SK-MEL-5 (cell line): Measurements from ENCODE around the gene SHB. TPM values are rescaled to one million over a fixed set of nuclear protein-coding genes. Genes with fewer than 3 reads are reported as not detected.

Experiments
- DNase-seq: peaks from one replicate; pipeline ENCODE4 v3.0.0-alpha.2; 2016; ENCODE audit warnings: low read depth, low spot score
- in situ Hi-C: cut with HindIII; loops from 2 replicates; pipeline ENCODE4 v1.10.0; 2016; ENCODE audit warnings: low sequenced_read_pairs, high pct_unique_total_duplicates, low pct_unique_long_range_greater_than_20kb
- total RNA-seq: library from RNA; depleted of rRNA; stranded (reverse); fragments of >200 nt; shearing (Covaris generic); gene quantifications from 2 replicates; pipeline ENCODE4 v1.2.3, GENCODE V29; 2014

SHB gene
- total RNA-seq, 1 experiment from 2014 or later: 1.6 TPM

DNA sequence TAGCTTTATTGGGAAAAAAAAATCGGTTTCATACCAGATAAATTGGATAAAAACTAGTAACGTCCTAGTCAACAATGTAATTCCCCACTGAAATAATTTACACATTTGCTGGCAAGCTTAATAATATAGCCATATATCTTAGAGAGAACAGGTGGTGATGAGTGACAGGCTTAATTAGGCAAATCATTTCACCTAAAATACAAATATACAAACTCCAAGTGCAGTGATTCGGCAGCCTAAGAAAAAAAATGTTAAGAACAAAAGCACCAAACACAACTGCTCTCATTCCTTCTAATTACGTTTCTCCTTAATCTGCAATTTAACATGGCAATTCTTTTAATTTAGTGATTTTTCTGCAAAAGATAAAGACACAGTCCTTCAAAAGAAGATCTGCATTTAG lies 109.1 kb downstream of the SHB start:
- in situ Hi-C loops: no loop called here
- no peak for DNase-seq

DNA sequence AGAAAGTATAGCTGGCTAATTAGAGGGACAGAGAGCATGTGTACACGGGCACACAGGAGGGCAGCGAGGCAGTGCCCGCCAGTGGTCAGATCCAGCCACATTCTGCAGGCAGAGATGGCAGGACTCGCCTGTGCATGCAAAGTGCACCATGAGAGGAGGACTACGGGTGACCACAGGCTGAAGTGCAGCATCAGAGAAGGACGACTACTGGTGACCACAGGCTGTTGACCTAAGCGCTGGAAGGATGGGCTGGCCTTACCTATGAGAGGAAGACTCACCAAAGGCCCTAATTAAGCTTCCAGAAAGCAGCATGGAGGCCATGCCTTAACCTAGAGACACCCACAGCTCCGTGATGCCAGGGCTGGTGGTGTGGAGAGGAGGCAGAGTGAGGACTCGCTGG lies 110.9 kb downstream of the SHB start:
- in situ Hi-C loops: no loop called here
- no peak for DNase-seq

DNA sequence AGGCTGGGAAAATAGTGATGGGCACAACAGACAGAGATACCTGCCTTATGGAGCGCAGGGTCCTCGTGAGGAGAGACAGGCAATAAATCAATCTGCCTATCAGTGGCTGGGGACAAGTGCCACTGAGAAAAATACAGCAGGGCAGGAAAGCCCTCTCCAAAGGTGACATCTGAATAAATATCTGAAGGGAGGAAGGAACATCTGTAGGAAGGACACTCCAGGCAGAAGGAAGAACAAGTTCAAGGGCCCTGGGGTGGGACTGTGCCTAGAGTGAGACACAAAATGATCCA lies 111.4 kb downstream of the SHB start:
- in situ Hi-C loops: no loop called here

DNA sequence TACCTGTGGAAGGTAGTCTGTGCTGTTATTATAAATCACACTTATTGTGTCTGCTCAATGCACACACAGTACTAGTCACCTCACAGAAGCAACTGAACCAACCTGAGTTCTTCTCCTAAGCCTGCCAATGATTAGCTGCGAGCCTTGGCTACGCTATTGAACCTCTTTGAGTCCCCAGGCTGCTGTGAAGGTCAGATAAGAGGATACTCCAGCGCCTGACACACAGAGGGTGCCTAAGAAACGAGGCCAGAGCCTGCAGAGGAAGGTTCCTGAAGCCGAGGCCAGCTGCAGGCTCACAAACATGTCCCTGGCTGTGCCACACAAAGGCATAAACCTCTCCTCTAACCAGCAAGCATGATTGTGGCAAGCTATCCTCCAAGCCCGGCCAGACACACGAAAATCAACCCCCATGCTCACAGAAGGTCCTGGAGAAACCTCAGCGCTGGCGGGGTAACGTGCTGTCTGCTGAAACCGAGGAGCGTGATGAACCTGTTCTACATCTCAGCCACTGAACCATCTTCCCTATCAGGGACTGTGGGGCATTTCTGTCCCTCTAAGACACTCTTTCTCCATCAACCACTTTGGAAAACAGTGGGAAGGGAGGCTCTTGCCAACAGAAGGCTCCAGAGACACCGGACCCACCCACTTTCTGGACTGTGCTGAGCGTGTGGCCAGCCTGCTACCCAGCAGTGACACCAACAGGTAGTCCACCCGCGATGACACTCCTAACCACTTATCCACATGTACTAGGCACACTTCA lies 111.9 kb downstream of the SHB start:
- DNase-seq: no peak
- in situ Hi-C loops: no loop called here

More for the DNA sequence above, 111.4 kb downstream of the SHB start:
- no peak for DNase-seq

DNA sequence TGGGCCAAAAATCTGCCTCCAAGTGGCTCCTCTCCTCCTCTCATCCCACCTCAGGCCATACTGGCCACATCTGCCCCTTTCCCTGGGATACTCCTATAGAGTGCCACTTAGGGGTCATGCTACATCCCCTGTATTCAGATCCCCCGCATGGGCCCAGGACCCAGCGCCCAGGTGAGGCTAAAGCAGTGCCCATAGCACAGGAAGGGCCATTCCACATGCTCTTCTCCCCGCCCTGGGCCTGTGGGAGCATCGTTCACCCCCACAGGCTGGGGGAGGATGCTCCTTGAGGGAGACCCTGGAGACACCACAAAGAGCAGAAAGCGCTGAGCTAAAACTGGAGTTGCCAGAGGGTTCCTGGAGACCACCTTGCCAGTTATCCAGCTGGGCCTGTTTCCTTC lies 112.6 kb downstream of the SHB start:
- no peak for DNase-seq
- in situ Hi-C loops: no loop called here

DNA sequence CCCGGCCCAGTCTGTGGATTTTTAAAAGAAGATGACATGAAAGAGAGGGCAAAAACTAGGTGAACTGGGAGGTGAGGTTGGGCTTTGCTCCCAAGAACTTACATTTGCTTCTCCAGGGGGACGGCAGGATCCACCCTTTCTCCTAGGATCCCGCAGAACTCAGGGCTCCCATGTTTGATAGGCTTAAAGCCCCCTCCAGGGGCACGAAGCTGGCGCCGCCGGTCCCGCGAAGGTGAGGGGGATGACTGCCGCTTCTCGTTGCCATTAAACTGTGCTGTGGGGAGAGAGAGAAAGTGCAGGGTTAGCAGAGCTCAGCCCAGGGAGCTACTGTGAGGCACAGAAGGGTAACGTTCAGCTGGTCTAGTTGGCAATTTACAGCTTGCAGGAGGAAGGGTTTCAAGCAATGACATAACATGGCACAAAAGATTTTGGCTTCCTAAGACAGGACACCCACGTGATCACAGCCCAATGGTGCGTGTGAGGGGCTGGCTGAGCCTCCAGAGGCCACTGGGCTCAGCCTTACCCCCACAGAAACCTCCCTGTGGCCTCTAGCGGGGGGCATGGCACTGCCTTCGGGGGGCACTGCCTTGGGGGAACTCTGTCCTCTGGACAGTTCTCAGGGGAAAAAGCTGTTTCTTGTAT lies 113.1 kb downstream of the SHB start:
- in situ Hi-C loops: no loop called here

DNA sequence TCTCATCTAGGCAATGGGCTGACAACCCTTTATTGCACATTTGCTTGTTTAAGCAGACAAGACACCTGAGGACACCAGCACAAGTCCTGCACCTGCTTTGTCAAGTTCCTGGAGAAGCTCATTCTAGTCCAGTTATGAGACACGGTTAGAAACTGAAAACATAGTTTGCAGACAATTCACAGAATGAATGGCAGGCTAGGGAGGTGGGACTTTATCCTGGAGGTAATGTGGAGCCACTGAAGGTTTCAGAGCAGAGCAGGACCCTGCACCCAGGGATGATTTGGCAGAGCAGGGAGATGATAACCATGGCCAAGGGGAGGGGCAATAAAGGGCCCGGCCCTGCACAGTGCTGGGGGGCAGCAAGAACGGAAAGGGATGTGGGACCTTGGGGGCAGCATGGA lies 114.4 kb downstream of the SHB start:
- in situ Hi-C loops: no loop called here
- no peak for DNase-seq

More for the DNA sequence above, 113.1 kb downstream of the SHB start:
- no peak for DNase-seq

DNA sequence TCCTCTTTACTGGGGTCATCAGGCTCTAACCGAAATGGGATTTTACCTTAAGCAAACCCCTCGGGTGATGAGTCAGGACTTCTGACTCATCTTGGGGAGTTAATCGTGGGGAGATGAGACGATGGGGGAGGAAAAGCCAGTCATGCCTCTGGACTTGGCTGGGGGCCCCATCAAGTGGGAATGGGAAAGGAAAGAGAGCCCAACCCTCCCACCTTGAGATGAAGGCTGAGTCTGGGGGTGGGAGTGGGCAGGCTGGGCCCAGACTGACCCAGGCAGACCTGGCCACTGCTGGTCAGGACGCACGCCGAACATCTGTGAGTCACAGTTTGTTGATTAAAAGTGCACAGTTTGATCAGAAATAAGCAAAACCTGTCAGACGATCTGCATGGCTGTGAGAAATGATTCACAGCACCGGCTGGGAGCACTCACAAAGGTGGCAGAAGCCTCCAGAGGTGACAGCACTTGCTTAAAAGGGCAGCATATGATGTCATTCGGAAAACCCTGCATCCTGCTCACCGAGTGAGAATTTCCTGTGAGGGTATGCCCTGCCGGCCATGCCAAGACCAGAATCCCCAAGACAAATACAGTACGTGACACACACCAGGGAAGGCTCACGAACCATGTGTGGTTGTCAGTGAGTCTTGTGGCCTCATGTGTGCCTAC lies 115.1 kb downstream of the SHB start:
- DNase-seq: no peak
- in situ Hi-C loops: no loop called here

DNA sequence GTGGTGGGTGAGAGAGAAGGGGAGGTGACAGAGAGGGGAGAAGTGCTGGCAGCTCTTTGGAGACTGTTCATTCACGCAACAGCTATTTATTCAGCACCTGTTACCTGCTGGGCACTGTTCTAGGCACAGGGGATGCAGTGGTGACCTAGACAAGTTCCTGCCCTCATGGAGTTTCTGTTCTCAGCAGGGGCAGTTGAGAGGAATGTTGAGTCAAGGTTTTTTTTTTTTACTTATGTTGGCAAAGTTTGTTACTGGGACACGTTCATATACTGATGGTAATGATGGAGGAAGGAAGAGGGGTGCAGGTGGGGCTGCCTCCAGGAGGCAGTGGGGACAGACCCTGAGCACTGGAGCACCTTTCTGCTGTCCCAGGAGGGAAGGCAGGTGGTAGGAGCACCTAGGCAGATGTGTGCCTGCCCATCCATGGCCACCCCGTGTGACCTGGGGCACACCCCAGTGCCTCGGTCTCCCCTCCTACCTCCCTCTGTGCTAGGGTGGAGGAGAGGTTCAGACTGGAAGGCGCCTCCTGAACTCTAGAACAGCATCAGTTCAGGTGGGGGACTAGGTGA lies 115.7 kb downstream of the SHB start:
- in situ Hi-C loops: no loop called here
- no peak for DNase-seq

DNA sequence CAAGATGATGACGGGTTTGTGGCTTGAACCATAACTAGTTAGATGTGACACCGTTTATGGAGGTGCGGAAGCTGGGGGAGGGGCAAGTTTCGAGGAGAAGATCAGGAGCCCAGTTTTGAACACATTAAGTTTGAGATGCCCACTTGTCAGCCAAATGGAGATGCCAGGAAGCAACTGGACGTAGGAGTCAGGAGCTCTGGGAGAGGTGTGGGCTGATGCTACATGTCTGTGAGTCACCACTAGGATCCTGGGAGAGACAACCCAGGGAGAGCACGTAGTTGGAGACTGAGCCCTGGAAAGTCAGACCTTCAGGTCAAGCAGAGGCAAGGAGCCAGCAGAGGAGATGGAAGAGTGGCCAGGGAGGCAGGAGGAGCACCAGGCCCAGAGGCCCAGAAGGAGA lies 116.3 kb downstream of the SHB start:
- no peak for DNase-seq
- in situ Hi-C loops: no loop called here

DNA sequence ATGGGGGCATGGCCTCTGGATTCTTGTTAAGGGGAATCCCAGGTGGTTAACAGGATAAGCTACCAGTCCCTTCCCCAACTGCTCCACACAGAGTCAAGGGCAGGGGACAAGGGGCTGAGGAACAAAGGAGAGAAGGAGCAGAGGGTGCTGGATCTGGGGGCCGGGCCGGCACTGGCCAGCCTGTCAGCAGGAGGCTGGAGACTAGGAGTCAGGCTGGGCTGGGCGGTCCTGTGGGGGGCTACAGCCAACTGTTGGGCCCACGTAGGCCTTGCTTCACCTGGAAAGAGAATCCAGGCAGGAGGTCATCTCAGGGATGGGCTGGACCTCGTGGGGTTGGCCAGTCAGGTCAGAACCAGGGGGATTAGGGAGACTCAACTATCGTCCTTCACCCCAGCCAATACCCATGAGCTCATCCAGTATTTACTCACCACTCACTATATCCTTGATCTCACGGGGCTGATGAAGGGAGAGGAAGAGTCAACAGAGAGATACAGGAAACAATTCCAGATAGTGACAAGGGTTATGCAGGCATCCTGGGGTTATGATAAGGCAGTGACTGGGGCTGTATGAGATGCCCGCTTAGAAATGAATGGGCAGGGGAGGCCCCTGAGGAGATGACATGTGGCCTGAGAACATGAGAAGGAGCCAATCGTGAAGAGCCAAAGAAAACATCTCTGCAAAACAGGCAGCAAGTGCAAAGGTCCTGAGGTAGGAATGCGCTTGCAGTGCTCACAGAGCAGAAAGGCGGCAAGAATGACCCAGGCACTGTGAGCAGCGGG lies 117.2 kb downstream of the SHB start:
- no peak for DNase-seq
- in situ Hi-C loops: no loop called here

DNA sequence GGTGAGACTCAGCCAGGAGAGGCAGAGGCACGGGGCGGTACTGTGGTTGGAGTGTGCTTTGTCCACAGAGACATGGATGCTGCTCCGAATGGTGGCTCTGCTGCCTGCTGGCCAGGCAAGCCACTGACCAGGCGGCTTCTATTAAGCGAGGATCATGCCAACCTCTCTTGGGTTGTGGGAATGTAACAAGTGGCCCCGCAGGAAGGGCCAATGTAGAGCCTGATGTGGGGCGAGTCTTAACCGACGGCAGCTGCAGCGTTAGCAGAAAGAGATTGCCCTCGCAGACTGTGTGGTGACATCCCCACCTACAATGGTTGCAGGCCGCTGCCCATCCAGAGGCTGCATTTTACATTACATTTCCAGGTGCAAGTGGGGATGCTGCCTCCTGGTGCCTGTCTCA lies 118.5 kb downstream of the SHB start:
- DNase-seq: no peak
- in situ Hi-C loops: no loop called here

DNA sequence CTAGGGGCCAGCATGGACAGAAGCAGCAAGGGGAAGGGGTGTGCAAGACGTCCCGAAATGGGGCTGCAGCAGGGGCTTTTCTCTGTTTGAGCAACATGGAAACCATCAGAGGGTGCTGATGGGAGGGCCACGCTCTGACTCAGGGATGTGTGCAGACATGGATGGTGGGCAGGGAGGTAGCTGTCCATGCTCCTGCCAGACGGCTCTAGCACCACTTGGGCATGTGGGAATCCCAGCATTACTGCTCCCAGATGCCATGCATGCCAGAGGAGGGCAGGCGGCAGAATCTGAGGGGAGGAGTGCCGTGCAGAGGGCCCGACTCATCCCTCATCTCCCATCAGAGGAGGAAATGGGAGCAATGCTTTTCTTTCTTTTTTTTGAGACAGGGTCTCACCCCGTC lies 119.5 kb downstream of the SHB start:
- DNase-seq: no peak
- in situ Hi-C loops: no loop called here

DNA sequence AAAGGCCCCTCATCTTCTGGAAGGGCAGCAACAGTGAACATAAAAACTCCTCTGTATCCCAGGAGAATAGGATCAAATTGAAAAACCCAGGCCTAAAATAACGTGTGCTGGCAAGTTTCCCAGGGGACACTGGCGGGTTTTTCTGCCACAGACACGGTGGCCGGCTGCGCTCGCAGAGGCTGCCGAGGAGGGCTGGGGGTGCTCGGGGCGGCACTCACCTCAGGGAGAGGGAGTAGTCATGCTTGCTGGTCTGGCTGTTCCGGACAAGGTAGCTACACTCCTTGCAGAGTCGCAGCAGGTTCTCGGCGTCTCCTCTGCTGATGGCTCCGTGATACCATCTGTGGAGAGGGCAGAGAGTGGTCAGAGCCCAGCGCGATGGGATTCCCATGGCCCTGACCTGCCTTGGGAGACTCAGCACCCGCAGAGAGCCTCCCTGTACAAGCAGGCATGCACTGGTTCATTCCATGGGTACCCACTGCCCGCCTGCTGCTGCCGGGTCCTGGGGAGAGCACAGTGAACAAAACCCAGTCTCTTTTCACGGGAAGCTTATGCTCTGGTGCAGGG lies 120.5 kb downstream of the SHB start:
- no peak for DNase-seq
- in situ Hi-C loops: no loop called here

DNA sequence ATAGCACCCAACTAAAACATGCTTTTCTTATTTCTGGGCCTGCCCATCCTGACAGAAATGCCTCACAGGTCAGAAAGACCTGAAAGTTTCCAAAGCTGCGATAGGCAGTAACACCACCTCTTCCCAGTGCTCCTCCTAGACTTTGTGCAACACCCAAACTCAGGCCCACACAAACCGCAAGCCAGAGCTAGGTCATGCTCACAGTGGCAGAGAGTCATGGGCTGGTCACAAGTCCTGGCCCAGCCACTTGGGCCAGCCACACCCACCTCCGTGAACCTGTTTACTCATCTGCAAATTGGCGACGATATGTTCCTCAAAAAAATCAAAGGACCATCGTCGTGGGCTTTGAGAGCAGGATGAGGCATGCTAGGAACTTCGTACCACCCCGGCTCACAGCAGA lies 121.0 kb downstream of the SHB start:
- DNase-seq: no peak
- in situ Hi-C loops: no loop called here

DNA sequence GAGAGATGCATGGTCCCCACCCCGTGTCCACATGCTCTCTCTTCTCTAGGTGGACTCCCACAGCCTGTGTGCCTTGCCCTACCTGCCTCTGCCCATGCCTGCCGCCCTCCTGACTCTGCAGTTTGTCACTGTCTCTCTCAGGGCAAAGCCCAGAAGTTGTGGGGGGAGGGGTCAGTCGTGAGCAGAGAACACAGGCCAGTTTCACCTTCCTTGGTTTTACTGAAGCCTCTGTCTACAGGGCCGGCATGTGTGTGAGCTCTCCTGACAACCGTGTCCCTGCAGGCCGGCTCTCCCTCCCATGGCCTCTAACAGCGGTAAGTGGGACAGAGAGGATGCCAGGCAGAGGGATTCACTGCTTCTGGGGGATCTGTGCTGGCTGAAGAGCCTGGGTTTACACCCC lies 121.6 kb downstream of the SHB start:
- no peak for DNase-seq
- in situ Hi-C loops: no loop called here

DNA sequence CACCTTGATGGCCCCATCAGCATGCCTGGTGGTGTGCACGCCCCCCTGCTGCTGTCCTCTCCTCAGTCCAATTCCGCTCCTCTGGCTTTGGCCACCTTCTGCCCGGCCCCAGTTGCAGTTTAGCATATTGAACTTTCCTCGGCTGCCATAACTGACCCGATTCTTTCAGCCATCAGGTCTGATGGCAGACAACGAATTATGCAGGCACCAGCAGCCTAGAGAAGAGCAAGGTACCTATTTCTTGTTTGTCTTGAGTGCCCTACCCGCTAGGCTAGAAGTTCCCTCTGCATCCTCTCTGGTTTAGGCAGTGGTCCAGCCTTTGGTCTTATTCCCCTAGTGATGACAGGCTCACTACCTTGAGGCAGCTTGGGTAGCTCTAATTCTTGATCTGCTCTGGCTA lies 122.1 kb downstream of the SHB start:
- DNase-seq: no peak
- in situ Hi-C loops: no loop called here

DNA sequence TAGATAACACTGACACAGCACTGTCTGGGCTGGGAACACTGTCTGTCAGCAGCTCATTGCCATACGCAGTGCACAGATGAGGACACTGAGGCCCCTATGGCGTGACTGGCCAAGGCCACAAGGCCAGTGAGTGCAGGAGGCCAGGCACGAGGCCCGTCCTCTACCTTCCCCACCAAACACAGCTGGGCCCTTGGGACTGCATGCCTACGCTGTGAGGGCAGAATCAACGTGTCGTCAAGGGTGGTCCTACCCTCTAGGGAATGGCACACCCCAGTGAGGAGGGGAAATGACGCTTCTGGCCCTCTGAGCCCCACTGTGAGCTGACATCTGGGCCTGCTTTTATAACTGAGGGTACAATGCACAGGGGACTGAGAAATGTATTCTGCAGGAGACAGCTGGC lies 123.0 kb downstream of the SHB start:
- no peak for DNase-seq
- in situ Hi-C loops: no loop called here
